ENCODE measurements around the gene CYB5B.

CYB5B gene

DNA sequence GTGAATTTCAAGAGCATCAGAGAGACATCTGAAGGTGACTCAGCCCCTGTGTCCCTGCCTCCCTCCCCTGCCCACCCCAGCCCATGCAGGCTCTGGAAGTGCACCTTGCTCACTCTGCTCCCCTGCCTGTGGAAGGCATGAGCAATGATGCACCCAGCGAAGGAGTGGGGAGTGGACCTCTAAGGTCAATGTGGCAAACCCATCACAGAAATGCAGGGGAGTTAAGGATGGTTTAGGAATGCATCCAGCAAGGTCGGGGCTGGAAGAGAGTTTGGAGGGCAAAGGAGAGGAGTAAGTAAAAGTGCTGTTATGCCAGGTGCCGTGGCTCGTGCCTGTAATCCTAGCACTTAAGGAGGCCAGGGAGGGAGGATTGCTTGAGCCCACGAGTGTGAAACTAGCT lies 61.9 kb downstream of the CYB5B start:
- no peak overlapping the region for H3K4me3 ChIP-seq (ENCODE audit: low read depth, low read length)
- no peaks in the 10 kb centered on the region for H3K36me3 ChIP-seq (ENCODE audit: control insufficient read depth, insufficient read depth, low read length)
- H3K27ac ChIP-seq (ENCODE audit: low read depth, low read length), result no peak overlapping the region
- no peaks in the 10 kb centered on the region for H3K4me1 ChIP-seq (ENCODE audit: control insufficient read depth, insufficient read depth, low read length)
- H3K9me3 ChIP-seq (ENCODE audit: control insufficient read depth, insufficient read depth, low read length), result no peaks in the 10 kb centered on the region
- no peaks in the 10 kb centered on the region for H3K27me3 ChIP-seq (ENCODE audit: control insufficient read depth, insufficient read depth, low read length)
- no peak overlapping the region for H3K9ac ChIP-seq (ENCODE audit: low read depth, low read length)

GRCh38 chr16:69486724-69487123 lies 62.3 kb downstream of the CYB5B start:
- Histone ChIP-seq H3K4me1 (ENCODE audit: control insufficient read depth, insufficient read depth, low read length) (no peaks in the 10 kb centered on the region), H3K27me3 (ENCODE audit: control insufficient read depth, insufficient read depth, low read length) (no peaks in the 10 kb centered on the region), H3K36me3 (ENCODE audit: control insufficient read depth, insufficient read depth, low read length) (no peaks in the 10 kb centered on the region), H3K27ac (ENCODE audit: low read depth, low read length) (no peak overlapping the region), H3K9ac (ENCODE audit: low read depth, low read length) (no peak overlapping the region), H3K4me3 (ENCODE audit: low read depth, low read length) (no peak overlapping the region), H3K9me3 (ENCODE audit: control insufficient read depth, insufficient read depth, low read length) (no peaks in the 10 kb centered on the region)

GRCh38 chr16:69490707-69491324 lies 66.4 kb downstream of the CYB5B start:
- Histone ChIP-seq H3K36me3 (ENCODE audit: control insufficient read depth, insufficient read depth, low read length) (no peaks in the 10 kb centered on the region), H3K4me3 (ENCODE audit: low read depth, low read length) (no peak overlapping the region), H3K9me3 (ENCODE audit: control insufficient read depth, insufficient read depth, low read length) (no peaks in the 10 kb centered on the region), H3K27me3 (ENCODE audit: control insufficient read depth, insufficient read depth, low read length) (no peaks in the 10 kb centered on the region), H3K9ac (ENCODE audit: low read depth, low read length) (no peak overlapping the region), H3K4me1 (ENCODE audit: control insufficient read depth, insufficient read depth, low read length) (no peaks in the 10 kb centered on the region), H3K27ac (ENCODE audit: low read depth, low read length) (no peak overlapping the region)

GRCh38 chr16:69494991-69495392 lies 70.6 kb downstream of the CYB5B start:
- H3K27me3 ChIP-seq (ENCODE audit: control insufficient read depth, insufficient read depth, low read length), result no peaks in the 10 kb centered on the region
- H3K4me1 ChIP-seq (ENCODE audit: control insufficient read depth, insufficient read depth, low read length), result 0 out of 2 replicates have a peak, but pooled peaks cover 5% of the 10 kb centered on the region
- no peaks in the 10 kb centered on the region for H3K9me3 ChIP-seq (ENCODE audit: control insufficient read depth, insufficient read depth, low read length)
- no peak overlapping the region for H3K9ac ChIP-seq (ENCODE audit: low read depth, low read length)
- no peaks in the 10 kb centered on the region for H3K36me3 ChIP-seq (ENCODE audit: control insufficient read depth, insufficient read depth, low read length)
- no peak overlapping the region for H3K27ac ChIP-seq (ENCODE audit: low read depth, low read length)
- no peak overlapping the region for H3K4me3 ChIP-seq (ENCODE audit: low read depth, low read length)

GRCh38 chr16:69495821-69496220 lies 71.4 kb downstream of the CYB5B start:
- Histone ChIP-seq H3K27me3 (ENCODE audit: control insufficient read depth, insufficient read depth, low read length) (no peaks in the 10 kb centered on the region), H3K9ac (ENCODE audit: low read depth, low read length) (no peak overlapping the region), H3K4me1 (ENCODE audit: control insufficient read depth, insufficient read depth, low read length) (0 out of 2 replicates have a peak, but pooled peaks cover 5% of the 10 kb centered on the region), H3K27ac (ENCODE audit: low read depth, low read length) (no peak overlapping the region), H3K4me3 (ENCODE audit: low read depth, low read length) (no peak overlapping the region), H3K36me3 (ENCODE audit: control insufficient read depth, insufficient read depth, low read length) (no peaks in the 10 kb centered on the region), H3K9me3 (ENCODE audit: control insufficient read depth, insufficient read depth, low read length) (no peaks in the 10 kb centered on the region)

DNA sequence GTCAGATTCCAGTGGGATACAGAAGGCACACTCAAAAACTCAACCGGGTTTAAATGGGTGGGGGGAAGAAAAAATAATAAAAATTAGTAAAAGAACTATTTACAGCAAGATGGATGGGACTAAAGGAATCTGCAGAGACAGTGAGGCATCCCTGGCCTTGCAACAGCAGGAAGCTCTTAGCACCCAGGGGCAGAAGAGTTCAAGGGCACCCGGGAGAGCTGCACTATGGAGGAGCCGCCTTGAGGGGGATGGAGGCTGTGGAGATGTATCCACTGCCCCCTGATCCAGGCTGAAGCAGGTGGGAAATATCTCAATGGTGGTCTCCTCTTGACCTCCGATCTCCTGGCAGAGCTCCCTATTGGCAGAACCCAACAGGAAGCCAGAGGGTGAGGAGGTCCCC lies 72.0 kb downstream of the CYB5B start:
- H3K4me1 ChIP-seq (ENCODE audit: control insufficient read depth, insufficient read depth, low read length), result 0 out of 2 replicates have a peak, but pooled peaks cover 5% of the 10 kb centered on the region
- no peaks in the 10 kb centered on the region for H3K27me3 ChIP-seq (ENCODE audit: control insufficient read depth, insufficient read depth, low read length)
- H3K36me3 ChIP-seq (ENCODE audit: control insufficient read depth, insufficient read depth, low read length), result no peaks in the 10 kb centered on the region
- H3K9ac ChIP-seq (ENCODE audit: low read depth, low read length), result no peak overlapping the region
- H3K9me3 ChIP-seq (ENCODE audit: control insufficient read depth, insufficient read depth, low read length), result no peaks in the 10 kb centered on the region
- no peak overlapping the region for H3K4me3 ChIP-seq (ENCODE audit: low read depth, low read length)
- H3K27ac ChIP-seq (ENCODE audit: low read depth, low read length), result no peak overlapping the region

DNA sequence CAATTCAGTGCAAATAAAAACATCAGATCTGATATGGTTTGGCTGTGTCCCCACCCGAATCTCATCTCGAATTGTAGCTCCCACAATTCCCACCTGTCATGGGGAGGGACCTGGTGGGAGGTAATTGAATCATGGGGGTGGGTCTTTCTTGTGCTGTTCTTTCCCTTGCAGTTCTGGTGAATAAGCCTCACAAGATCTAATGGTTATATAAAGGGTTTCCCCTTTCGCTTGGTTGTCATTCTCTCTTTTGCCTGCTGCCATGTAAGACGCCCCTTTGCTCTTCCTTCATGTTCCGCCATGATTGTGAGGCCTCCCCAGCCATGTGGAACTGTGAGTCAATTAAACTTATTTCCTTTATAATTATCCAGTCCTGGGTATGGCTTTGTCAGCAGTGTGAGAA lies 72.5 kb downstream of the CYB5B start:
- Histone ChIP-seq H3K36me3 (ENCODE audit: control insufficient read depth, insufficient read depth, low read length) (no peaks in the 10 kb centered on the region), H3K9me3 (ENCODE audit: control insufficient read depth, insufficient read depth, low read length) (no peaks in the 10 kb centered on the region), H3K4me3 (ENCODE audit: low read depth, low read length) (no peak overlapping the region), H3K4me1 (ENCODE audit: control insufficient read depth, insufficient read depth, low read length) (0 out of 2 replicates have a peak, but pooled peaks cover 5% of the 10 kb centered on the region), H3K9ac (ENCODE audit: low read depth, low read length) (no peak overlapping the region), H3K27me3 (ENCODE audit: control insufficient read depth, insufficient read depth, low read length) (no peaks in the 10 kb centered on the region), H3K27ac (ENCODE audit: low read depth, low read length) (no peak overlapping the region)

- H3K9me3 ChIP-seq (ENCODE audit: control insufficient read depth, insufficient read depth, low read length), result no peaks in the 10 kb centered on the region
- no peak overlapping the region for H3K27ac ChIP-seq (ENCODE audit: low read depth, low read length)
These were observed 73.6 kb downstream of the CYB5B start for GRCh38 chr16:69497876-69498596.

DNA sequence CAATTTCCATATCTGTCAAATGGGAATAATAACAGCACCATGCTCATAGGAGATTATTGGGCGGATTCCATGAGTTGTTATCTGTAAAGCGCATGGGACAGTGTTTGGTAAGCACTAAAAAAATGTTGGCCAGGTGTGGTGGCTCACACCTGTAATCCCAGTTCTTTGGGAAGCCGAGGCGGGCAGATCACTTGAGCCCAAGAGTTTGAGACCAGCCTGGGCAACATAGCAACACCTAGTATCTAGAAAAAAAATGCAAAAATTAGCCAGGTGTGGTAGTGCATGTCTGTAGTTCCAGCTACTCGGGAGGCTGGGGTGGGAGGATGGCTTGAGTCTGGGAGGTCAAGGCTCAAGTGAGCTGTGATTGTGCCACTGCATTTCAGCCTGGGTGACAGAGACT lies 74.5 kb downstream of the CYB5B start:
- Histone ChIP-seq H3K9me3 (ENCODE audit: control insufficient read depth, insufficient read depth, low read length) (no peaks in the 10 kb centered on the region), H3K4me1 (ENCODE audit: control insufficient read depth, insufficient read depth, low read length) (0 out of 2 replicates have a peak, but pooled peaks cover 5% of the 10 kb centered on the region), H3K27ac (ENCODE audit: low read depth, low read length) (no peak overlapping the region), H3K27me3 (ENCODE audit: control insufficient read depth, insufficient read depth, low read length) (no peaks in the 10 kb centered on the region), H3K4me3 (ENCODE audit: low read depth, low read length) (no peak overlapping the region), H3K36me3 (ENCODE audit: control insufficient read depth, insufficient read depth, low read length) (no peaks in the 10 kb centered on the region), H3K9ac (ENCODE audit: low read depth, low read length) (no peak overlapping the region)

More at GRCh38 chr16:69497876-69498596, 73.6 kb downstream of the CYB5B start:
- Histone ChIP-seq H3K27me3 (ENCODE audit: control insufficient read depth, insufficient read depth, low read length) (no peaks in the 10 kb centered on the region), H3K36me3 (ENCODE audit: control insufficient read depth, insufficient read depth, low read length) (no peaks in the 10 kb centered on the region), H3K4me3 (ENCODE audit: low read depth, low read length) (no peak overlapping the region), H3K4me1 (ENCODE audit: control insufficient read depth, insufficient read depth, low read length) (0 out of 2 replicates have a peak, but pooled peaks cover 5% of the 10 kb centered on the region), H3K9ac (ENCODE audit: low read depth, low read length) (no peak overlapping the region)

GRCh38 chr16:69499541-69500230 lies 75.3 kb downstream of the CYB5B start:
- H3K4me1 ChIP-seq (ENCODE audit: control insufficient read depth, insufficient read depth, low read length), result 0 out of 2 replicates have a peak, but pooled peaks cover 5% of the 10 kb centered on the region

GRCh38 chr16:69500496-69500895 lies 76.1 kb downstream of the CYB5B start:
- no peaks in the 10 kb centered on the region for H3K36me3 ChIP-seq (ENCODE audit: control insufficient read depth, insufficient read depth, low read length)
- H3K27ac ChIP-seq (ENCODE audit: low read depth, low read length), result no peak overlapping the region
- no peak overlapping the region for H3K9ac ChIP-seq (ENCODE audit: low read depth, low read length)
- H3K27me3 ChIP-seq (ENCODE audit: control insufficient read depth, insufficient read depth, low read length), result no peaks in the 10 kb centered on the region
- H3K4me3 ChIP-seq (ENCODE audit: low read depth, low read length), result no peak overlapping the region
- H3K4me1 ChIP-seq (ENCODE audit: control insufficient read depth, insufficient read depth, low read length), result 0 out of 2 replicates have a peak, but pooled peaks cover 5% of the 10 kb centered on the region
- H3K9me3 ChIP-seq (ENCODE audit: control insufficient read depth, insufficient read depth, low read length), result no peaks in the 10 kb centered on the region

More at GRCh38 chr16:69499541-69500230, 75.3 kb downstream of the CYB5B start:
- Histone ChIP-seq H3K36me3 (ENCODE audit: control insufficient read depth, insufficient read depth, low read length) (no peaks in the 10 kb centered on the region), H3K9ac (ENCODE audit: low read depth, low read length) (no peak overlapping the region), H3K27ac (ENCODE audit: low read depth, low read length) (no peak overlapping the region), H3K27me3 (ENCODE audit: control insufficient read depth, insufficient read depth, low read length) (no peaks in the 10 kb centered on the region), H3K4me3 (ENCODE audit: low read depth, low read length) (no peak overlapping the region), H3K9me3 (ENCODE audit: control insufficient read depth, insufficient read depth, low read length) (no peaks in the 10 kb centered on the region)

Measured in HUES48 (cell line).